K562 (cell line): ENCODE data around the gene GRIN1.

ENCODE experiments used
- HDAC6 ChIP-seq: IDR thresholded peaks from 2 replicates; pipeline ENCODE4 v1.6.1; 2012; ENCODE audit warnings: low read depth, mild to moderate bottlenecking, control low read depth, inconsistent platforms, low read length, moderate library complexity
- KDM1A ChIP-seq, 2 experiments: fragments of 450-650 bp; IDR thresholded peaks; 2 replicates each; pipeline ENCODE4 v1.6.1; 2016; ENCODE audit warnings: mild to moderate bottlenecking in 2 of 2
- NFYB ChIP-seq: IDR thresholded peaks from 2 replicates; pipeline ENCODE4 v1.6.1; 2011; ENCODE audit warnings: mild to moderate bottlenecking, moderate library complexity; ENCODE audit not compliant: insufficient read length; ENCODE audit errors: extremely low read depth
- ZNF175 ChIP-seq: fragments of 200-800 bp; sonication (Bioruptor generic); IDR thresholded peaks from 2 replicates; pipeline ENCODE4 v1.6.1; 2016; ENCODE audit warnings: low read depth, mild to moderate bottlenecking, missing genetic modification characterization, missing compliant biosample characterization
- TF ChIP-seq, protein P1 (sequence below), 3 experiments: IDR thresholded peaks in 2 of 3; conservative IDR thresholded peaks in 1 of 3; 2 replicates each; pipeline ENCODE4 v1.5.1; 2011 to 2012; ENCODE audit warnings: low read length in 3 of 3, mild to moderate bottlenecking in 3 of 3, control low read depth in 2 of 3, improper control_type of control experiment in 1 of 3, inconsistent platforms in 1 of 3, low read depth in 1 of 3, mixed read lengths in 1 of 3, moderate library complexity in 1 of 3; ENCODE audit not compliant: insufficient read depth in 2 of 3

- no peak for TF ChIP-seq HDAC6
- TF ChIP-seq, protein P1, sequence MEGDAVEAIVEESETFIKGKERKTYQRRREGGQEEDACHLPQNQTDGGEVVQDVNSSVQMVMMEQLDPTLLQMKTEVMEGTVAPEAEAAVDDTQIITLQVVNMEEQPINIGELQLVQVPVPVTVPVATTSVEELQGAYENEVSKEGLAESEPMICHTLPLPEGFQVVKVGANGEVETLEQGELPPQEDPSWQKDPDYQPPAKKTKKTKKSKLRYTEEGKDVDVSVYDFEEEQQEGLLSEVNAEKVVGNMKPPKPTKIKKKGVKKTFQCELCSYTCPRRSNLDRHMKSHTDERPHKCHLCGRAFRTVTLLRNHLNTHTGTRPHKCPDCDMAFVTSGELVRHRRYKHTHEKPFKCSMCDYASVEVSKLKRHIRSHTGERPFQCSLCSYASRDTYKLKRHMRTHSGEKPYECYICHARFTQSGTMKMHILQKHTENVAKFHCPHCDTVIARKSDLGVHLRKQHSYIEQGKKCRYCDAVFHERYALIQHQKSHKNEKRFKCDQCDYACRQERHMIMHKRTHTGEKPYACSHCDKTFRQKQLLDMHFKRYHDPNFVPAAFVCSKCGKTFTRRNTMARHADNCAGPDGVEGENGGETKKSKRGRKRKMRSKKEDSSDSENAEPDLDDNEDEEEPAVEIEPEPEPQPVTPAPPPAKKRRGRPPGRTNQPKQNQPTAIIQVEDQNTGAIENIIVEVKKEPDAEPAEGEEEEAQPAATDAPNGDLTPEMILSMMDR (IDR thresholded peaks at IDR 0.05 in 2 of 3, conservative IDR thresholded peaks at IDR 0.05 in 1 of 3; ENCODE audit: insufficient read depth in 2 of 3, low read depth in 1 of 3, low read length in 3 of 3) = no peak
- TF ChIP-seq ZNF175 = no peak
- no peak for TF ChIP-seq NFYB
- no peak for TF ChIP-seq KDM1A (IDR thresholded peaks at IDR 0.05)
Observed at GRCh38 chr9:137149942-137150616, 11.1 kb downstream of the GRIN1 start.
